HepG2 (cell line): ENCODE measurements around the gene BCL2L2. TPM values are rescaled to one million over a fixed set of nuclear protein-coding genes. Genes with fewer than 3 reads are reported as not detected.

ENCODE experiments used
- CAMTA2 ChIP-seq: sonication (generic); formaldehyde crosslinking; IDR thresholded peaks from 2 replicates; pipeline ENCODE4 v1.4.0; 2020; ENCODE audit warnings: mild to moderate bottlenecking, missing genetic modification reagents, borderline replicate concordance
- CERS6 ChIP-seq: sonication (generic); formaldehyde crosslinking; IDR thresholded peaks from 2 replicates; pipeline ENCODE4 v1.5.0; 2020; ENCODE audit warnings: missing genetic modification reagents
- E2F2 ChIP-seq: sonication (generic); formaldehyde crosslinking; IDR thresholded peaks from 2 replicates; pipeline ENCODE4 v1.4.0; 2020; ENCODE audit warnings: missing genetic modification reagents, borderline replicate concordance
- GFI1 ChIP-seq: sonication (generic); formaldehyde crosslinking; IDR thresholded peaks from 2 replicates; pipeline ENCODE4 v1.5.0; 2020; ENCODE audit warnings: missing genetic modification reagents, mild to moderate bottlenecking, borderline replicate concordance
- GMEB1 ChIP-seq: sonication (generic); formaldehyde crosslinking; IDR thresholded peaks from 2 replicates; pipeline ENCODE4 v1.5.1; 2020; ENCODE audit warnings: missing genetic modification reagents, mild to moderate bottlenecking, borderline replicate concordance
- HOXA3 ChIP-seq: sonication (generic); formaldehyde crosslinking; IDR thresholded peaks from 2 replicates; pipeline ENCODE4 v1.5.0; 2020; ENCODE audit warnings: missing genetic modification reagents
- IRF2 ChIP-seq: IDR thresholded peaks from 2 replicates; pipeline ENCODE4 v1.6.1; 2018; ENCODE audit warnings: missing genetic modification reagents, missing compliant biosample characterization
- MBD4 ChIP-seq: IDR thresholded peaks from 2 replicates; pipeline ENCODE4 v1.6.1; 2012; ENCODE audit warnings: low read length, inconsistent platforms, borderline replicate concordance
- SOX13 ChIP-seq, 3 experiments: fragments of 450-650 bp in 1 of 3; sonication (generic) in 1 of 3; formaldehyde crosslinking in 1 of 3; IDR thresholded peaks in 2 of 3; conservative IDR thresholded peaks in 1 of 3; 2 replicates each; pipeline versions ENCODE4 v1.5.0 to v1.6.1; 2016 to 2020; ENCODE audit warnings: antibody characterized with exemption in 1 of 3, mild to moderate bottlenecking in 1 of 3, missing compliant biosample characterization in 1 of 3, missing genetic modification reagents in 1 of 3, moderate library complexity in 1 of 3
- SOX6 ChIP-seq, 2 experiments: fragments of 450-650 bp in 1 of 2; sonication (generic) in 1 of 2; formaldehyde crosslinking in 1 of 2; IDR thresholded peaks; 2 replicates each; pipeline versions ENCODE4 v1.4.0 to v1.6.1; 2017 to 2020; ENCODE audit warnings: antibody characterized with exemption in 1 of 2, mild to moderate bottlenecking in 1 of 2, missing genetic modification reagents in 1 of 2
- SP2 ChIP-seq: sonication (generic); formaldehyde crosslinking; IDR thresholded peaks from 2 replicates; pipeline ENCODE4 v1.5.1; 2020; ENCODE audit warnings: mild to moderate bottlenecking, missing genetic modification reagents
- U2AF1 ChIP-seq: fragments of 200-400 bp; formaldehyde crosslinking; optimal IDR thresholded peaks from 2 replicates; pipeline ENCODE3; 2017; ENCODE audit warnings: mild to moderate bottlenecking, low read depth, low read length
- ZBTB21 ChIP-seq: sonication (generic); formaldehyde crosslinking; IDR thresholded peaks from 2 replicates; pipeline ENCODE4 v1.4.0; 2020; ENCODE audit warnings: missing genetic modification reagents
- ZBTB49 ChIP-seq: sonication (generic); formaldehyde crosslinking; IDR thresholded peaks from 2 replicates; pipeline ENCODE4 v1.4.0; 2020; ENCODE audit warnings: missing genetic modification reagents, borderline replicate concordance
- ZFAT ChIP-seq: sonication (generic); formaldehyde crosslinking; conservative IDR thresholded peaks from 2 replicates; pipeline ENCODE4 v1.8.1; 2023; ENCODE audit warnings: missing genetic modification reagents, inconsistent platforms
- ZFP41 ChIP-seq: sonication (generic); formaldehyde crosslinking; IDR thresholded peaks from 2 replicates; pipeline ENCODE4 v1.4.0; 2020; ENCODE audit warnings: mild to moderate bottlenecking, missing genetic modification reagents, borderline replicate concordance
- ZNF275 ChIP-seq: sonication (generic); formaldehyde crosslinking; IDR thresholded peaks from 2 replicates; pipeline ENCODE4 v1.8.0; 2022; ENCODE audit warnings: missing genetic modification reagents, mild to moderate bottlenecking, inconsistent platforms, borderline replicate concordance
- polyA plus RNA-seq, 8 experiments: library from polyadenylated mRNA; depleted of rRNA in 3 of 8; stranded (reverse) in 7 of 8; unstranded in 1 of 8; fragments of >200 nt; fragmentation: Illumina TruSeq in 4 of 8; extraction: Trizol in 4 of 8; gene quantifications; 2 replicates each; pipeline versions ENCODE4 v1.2.1 to v1.2.3, GENCODE V29; 2011 to 2016; ENCODE audit warnings: low read depth in 4 of 8, missing spikeins in 1 of 8, mixed read lengths in 1 of 8; ENCODE audit not compliant: insufficient read depth in 1 of 8
- total RNA-seq, 5 experiments: library from RNA; depleted of rRNA; stranded (reverse); fragments of >200 nt; fragmentation: Illumina TruSeq; extraction: Trizol; gene quantifications; 2 replicates each; pipeline ENCODE4 v1.2.3, GENCODE V29; 2016; ENCODE audit warnings: low read depth in 1 of 5

The BCL2L2 gene
- total and polyA plus RNA-seq, 2 of the 13 experiments (the other 11 are each of a cell fraction or from before 2014, with no cell fraction given), result 28.1 to 49.8 TPM

GRCh38 chr14:23322568-23323517 is 16.2 kb downstream of the BCL2L2 start (continued):
- TF ChIP-seq SP2 (CRISPR knock-in tag) (0 out of 2 replicates have a peak, but pooled peaks have one; percentile 59), IRF2 (no peak), E2F2 (no peak), ZNF275 (no peak), ZFP41 (CRISPR knock-in tag) (no peak), SOX6 (IDR thresholded peaks at IDR 0.05) (no peak), SOX6 (CRISPR knock-in tag; IDR thresholded peaks at IDR 0.05) (no peak), ZBTB21 (CRISPR knock-in tag) (no peak), GFI1 (CRISPR knock-in tag) (0 out of 2 replicates have a peak, but pooled peaks have one; percentile 32), ZFAT (CRISPR knock-in tag) (no peak; the same call in 1 of the 2 replicates), SOX13 (IDR thresholded peaks at IDR 0.05) (no peak), SOX13 (CRISPR knock-in tag; conservative IDR thresholded peaks at IDR 0.05 in 1 of 2, IDR thresholded peaks at IDR 0.05 in 1 of 2) (no peak), CERS6 (no peak), GMEB1 (CRISPR knock-in tag) (no peak), MBD4 (no peak), ZBTB49 (0 out of 2 replicates have a peak, but pooled peaks have one; percentile 11), CAMTA2 (CRISPR knock-in tag) (no peak), U2AF1 (peak; percentile 28), HOXA3 (CRISPR knock-in tag) (no peak)
